Activated CD4-positive, alpha-beta T cell treated with anti-CD3 and anti-CD28 coated beads, Interleukin-10, Interleukin-2, amounts not matched to agents 100 ng/mL and 50 ng/mL, durations not matched to agents 16 hours and 8 hours (primary cell): ENCODE measurements around the gene PDZD4.
A peak's percentile ranks its signal among the peaks of the same experiment; 100 is the strongest.

ENCODE experiments used
- DNase-seq: peaks from one replicate; pipeline ENCODE4 v3.0.0-alpha.2; 2020

PDZD4 gene

DNA sequence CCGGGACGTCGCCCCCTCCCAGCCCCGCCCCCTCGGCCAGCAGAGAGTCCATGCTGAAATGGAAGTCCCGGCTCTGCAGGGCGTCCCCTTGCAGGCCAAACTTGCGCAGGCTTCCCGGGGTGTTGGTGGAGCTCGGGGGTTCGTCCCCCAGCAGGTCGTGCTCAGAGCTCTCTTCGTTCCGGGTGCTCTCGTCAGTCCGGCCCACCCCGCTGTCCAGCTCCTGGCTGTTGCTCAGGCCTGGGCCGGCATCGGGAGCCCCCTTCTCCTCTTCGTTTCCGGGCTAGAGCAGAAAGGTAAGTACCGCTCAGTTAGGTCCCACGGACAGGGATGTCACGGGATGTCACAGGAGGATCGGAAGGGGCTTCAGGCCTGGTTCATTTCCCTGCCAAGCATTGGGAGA is 25.7 kb downstream of the PDZD4 start:
- no peak for DNase-seq

GRCh38 chrX:153804100-153804595 is 26.2 kb downstream of the PDZD4 start:
- DNase-seq, result no peak

DNA sequence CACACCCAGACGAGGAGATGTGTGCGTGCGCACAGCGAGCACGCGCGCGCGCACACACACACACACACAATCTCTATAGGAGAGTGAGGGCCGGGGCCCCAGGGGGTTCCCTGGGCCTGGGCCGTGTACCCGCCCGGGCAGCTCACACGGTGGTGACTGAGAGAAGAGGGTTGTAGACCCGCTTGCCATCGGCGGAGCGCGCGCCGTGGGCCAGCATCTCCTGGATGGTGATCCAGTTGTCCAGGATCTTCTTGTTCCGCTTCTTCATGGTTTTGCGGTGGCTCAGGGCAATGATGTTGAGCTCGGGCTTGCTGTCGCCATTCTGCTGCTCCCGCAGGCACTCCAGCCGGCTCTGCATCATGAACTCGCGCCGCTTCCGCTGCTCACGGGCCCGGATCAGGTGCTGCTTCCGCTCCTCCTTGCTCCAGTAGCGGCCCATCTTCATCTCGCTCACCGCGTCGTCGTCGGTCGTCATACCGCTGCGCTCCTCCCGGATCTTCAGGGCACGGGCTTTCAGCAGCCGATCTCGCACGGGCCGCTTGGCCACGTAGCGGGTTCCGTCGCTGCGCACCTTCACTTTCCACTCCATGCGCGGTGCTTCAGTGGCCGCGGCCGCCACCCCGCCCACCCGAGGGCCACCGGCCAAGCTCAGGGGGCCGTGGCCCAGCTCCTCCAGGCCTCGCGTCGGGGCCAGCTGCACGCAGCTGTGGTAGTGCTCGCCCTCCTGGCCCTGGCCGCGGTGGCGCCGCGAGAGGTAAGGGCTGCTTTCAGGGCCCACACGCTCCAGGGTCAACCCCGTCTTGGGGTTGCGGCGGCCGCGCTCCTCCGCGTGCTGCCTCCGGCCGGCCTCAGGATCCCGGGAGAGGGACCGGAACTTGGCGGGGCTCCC is 26.9 kb downstream of the PDZD4 start:
- no peak for DNase-seq

- no peak for DNase-seq
Measured at GRCh38 chrX:153802513-153803045, 27.8 kb downstream of the PDZD4 start.

DNA sequence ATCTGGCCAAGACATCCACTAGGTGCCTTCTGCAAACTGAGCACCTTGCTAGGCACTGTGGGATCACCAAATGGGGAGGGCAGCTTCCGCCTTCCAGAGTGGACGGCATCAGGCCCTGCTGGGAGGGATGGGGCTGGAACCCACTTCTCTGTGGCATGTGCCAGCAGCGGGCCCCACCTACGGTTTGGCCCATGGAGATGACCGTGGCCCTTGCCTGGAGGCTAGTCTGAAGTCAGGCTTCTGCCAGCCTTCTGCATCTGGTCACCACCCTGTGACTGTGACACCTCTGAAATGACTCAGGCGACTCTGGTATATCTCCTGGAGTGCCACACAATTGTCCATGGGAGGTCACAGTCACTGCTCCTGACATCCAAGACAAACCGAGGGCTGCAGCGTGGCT is 28.7 kb downstream of the PDZD4 start:
- DNase-seq, result no peak

DNA sequence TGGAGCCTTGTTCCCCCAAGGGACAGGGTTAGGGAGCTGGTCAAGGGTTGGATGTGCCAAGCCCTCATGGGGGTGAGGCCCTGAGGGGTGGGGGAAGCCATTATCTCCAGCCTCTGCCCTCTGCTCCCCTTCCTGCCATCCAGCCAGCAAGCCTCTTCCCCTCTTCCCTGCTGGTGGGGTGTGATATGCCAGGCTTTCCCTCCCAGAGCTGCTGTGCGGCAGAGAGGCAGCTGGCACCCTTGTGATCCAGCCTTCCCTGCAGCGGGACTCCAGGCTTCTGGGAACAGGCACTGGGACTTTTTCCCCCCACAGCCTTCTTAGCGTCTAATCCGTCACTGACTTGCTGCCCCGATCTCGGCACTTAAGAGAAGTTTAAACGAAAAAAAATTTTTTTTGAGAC is 29.6 kb downstream of the PDZD4 start:
- no peak for DNase-seq

- DNase-seq, result no peak
Measured at GRCh38 chrX:153800177-153800722, 30.1 kb downstream of the PDZD4 start.

- DNase-seq, result no peak
Measured at GRCh38 chrX:153799326-153799725, 31.0 kb downstream of the PDZD4 start.

DNA sequence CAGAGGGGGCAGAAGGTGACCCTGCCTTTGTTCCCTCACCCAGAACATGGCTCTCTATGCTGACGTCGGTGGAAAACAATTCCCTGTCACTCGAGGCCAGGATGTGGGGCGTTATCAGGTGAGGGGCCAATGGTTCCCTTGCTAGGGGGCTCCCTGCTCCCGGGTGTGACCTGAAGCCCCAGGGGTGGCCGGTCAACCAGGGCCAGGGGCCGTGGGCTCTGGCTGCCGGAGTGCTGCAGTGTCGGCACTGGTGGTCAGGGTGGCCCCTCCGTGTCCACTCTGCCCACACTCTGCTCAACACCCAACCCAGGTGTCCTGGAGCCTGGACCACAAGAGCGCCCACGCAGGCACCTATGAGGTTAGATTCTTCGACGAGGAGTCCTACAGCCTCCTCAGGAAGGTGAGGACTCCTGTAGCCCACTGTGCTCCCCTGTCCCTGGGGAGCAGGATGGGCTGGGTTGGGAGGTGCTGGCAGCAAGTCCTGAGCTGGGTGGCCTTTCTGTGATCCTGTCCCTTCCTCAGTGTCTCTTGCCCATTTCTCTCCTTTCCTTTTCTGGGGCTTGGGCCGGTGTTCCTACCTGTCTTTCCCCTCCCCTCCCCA is 32.8 kb downstream of the PDZD4 start:
- DNase-seq, result no peak

DNA sequence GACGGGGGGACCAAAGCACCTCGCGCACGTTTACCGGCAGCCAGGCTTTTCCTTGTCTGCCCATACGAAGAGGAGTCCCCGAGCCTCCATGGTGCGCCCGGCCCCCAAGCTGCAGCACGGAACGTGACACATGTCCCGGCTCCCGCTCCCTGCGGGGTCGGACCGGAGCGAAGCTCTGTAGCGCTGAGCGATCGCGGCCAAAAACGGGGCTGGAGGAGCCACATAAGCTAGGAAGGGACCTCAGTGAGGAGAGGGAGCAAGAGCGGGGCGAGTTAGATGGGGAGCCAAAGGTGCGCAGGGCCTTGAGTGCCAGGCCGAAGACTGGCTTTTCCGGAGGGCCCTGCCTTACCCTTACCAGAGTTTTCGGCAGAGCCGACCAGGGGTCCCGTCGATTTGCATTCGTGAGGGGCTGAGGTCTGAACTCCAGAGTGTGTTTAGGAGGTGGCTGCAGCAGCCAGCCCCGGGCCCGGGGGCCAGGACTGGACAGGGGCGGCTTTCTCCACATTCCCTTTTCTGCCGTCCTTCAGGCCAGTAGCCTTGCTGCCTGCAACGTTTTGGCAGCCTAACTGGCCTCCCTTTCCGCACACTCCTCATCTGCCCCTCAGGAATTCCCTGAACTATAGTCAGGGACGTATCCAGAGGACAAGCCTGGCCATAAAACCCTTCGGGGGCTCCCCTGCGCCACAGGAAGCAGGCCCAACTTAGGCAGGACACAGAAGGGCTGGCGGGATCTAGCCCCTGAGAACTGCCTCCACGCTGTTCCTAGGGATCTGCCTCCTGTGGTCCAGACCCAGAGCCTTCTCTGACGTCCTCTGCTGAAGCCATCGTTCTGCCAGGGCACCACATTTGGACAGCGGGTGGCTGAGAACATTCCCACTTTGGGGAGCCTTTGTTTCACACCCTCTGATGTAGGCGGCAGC is 35.2 kb downstream of the PDZD4 start:
- DNase-seq, result no peak

GRCh38 chrX:153794018-153794896 is 36.1 kb downstream of the PDZD4 start, which contains the start of the genes IDH3G and SSR4:
IDH3G (minus strand) TSS chrX:153794375; CDS start chrX:153794326, 49 bp downstream.
SSR4 (plus strand) TSS chrX:153794668; CDS start chrX:153794688, 20 bp downstream.
- peak; percentile 95 for DNase-seq

DNA sequence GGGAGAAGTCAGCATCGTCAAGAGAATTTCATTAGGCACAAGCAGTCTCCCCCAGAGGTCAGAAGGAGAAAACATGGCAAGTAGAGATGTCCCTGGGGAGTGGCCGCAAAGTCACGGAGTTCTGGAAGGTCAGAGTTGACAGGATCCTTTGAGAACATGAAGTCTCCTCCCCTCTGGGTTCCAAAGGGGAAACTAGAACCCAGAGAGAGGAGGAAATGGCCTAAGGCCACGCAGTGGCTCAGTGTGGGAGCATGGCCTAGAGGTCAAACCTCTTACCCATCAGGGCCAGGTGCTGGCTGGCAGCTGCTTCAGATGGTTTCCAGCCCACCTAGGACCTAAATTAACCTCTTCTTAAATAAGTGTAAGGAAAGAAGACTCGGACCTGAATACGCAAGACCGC is 37.1 kb downstream of the PDZD4 start:
- no peak for DNase-seq

GRCh38 chrX:153792368-153792767 is 38.0 kb downstream of the PDZD4 start:
- no peak for DNase-seq

DNA sequence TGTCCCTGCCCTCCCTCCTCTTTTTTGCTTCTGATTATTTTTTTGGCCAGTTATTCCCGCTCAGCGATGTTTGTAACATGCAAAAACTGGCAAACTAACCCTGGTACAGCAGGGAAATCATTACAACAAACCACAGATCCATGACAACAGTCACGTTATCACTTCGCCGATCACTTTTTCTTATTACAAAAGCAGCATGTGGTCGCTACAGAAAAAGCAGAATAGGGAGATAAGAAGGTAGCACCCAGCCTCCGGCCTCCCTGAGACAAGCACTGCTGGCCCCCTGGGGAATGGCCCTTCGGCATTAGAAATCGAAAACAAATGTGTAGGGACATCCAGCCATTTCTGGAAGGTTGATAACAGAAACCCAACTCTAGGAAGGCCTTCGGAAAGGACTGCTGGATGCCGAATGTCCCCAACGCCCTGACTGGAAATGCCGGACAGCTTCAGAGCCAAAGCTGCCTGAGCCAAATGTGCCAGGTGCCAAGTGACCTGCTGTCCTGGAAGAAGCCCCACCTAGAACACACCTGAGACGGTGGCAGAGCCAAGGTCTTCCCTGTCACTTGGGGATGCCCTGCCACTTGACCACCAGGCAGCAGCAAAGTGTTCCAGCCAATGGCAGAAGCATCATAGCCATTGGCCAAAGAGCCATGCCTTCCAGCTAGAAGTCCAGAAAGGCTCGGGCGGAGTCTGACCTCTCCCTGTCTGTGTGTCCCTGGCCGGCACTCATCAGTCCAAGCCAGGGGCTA is 39.1 kb downstream of the PDZD4 start:
- DNase-seq, result no peak

GRCh38 chrX:153789654-153790053 is 40.7 kb downstream of the PDZD4 start:
- no peak for DNase-seq

- DNase-seq, result no peak
Measured at GRCh38 chrX:153786669-153787068, 43.7 kb downstream of the PDZD4 start.

DNA sequence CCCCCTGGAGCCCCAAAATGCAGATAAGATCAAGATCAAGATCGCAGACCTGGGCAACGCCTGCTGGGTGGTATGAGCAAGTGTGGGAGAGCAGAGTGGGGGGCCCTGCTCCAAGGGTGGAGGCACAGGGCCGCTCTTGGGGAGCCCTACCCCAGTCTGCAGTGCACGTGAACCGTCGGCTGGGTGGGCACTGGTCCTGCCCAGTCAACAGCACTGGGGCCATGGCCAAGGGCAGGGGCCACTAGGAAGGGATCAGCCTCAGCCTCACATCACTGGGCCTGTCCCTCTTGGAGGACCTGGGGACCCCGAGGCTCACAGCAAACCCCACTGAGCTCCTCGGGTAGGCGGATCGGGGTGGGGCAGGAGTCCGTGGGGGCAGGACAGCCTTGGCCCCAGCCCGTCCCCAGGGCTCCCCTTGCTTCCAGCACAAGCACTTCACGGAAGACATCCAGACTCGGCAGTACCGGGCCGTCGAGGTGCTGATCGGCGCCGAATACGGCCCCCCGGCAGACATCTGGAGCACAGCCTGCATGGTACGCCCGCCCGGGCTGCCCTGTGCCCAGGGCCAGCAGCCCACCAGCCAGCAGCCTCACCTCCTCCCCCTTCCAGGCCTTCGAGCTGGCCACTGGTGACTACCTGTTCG is 45.9 kb downstream of the PDZD4 start:
- no peak for DNase-seq

DNA sequence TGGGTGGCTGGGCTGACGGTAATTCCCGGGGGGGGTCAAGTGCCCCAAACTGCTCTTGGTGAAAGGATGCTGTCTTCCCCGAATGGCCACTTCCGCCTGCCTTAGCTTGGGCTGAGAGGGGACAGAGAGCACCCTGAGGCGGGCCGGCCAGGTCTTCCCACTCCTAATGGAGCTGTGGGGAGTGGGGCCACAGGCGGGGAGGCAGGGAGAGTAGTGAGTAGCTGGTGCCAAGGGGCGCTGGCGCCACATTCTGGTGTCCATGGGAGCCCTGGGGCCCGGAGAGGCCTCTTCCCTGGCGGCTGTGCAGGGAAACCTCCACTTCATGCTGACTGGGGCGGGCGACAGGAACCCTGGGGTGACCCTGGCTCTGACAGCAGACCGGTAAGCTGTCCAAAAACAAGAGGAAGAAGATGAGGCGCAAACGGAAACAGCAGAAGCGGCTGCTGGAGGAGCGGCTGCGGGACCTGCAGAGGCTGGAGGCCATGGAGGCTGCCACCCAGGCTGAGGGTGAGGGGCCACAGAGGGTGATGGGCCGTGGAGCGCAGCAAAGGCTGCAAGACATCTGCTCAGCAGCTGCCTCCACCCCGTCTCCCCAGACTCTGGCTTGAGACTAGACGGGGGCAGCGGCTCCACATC is 46.8 kb downstream of the PDZD4 start:
- DNase-seq, result no peak

DNA sequence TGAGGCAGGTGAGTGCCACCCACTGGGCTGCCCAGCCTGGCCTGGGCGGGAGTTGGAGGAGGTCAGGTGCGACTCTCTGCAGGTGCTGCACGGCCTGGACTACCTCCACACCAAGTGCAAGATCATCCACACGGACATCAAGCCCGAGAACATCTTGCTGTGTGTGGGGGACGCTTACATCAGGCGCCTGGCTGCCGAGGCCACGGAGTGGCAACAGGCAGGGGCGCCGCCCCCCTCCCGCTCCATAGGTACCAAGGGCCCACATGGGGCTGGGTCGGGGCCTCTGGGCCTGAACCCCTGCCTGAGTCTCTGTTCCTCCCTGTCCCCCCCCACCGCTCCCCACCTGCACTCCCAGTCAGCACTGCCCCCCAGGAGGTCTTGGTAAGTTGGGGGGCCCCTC is 47.5 kb downstream of the PDZD4 start:
- no peak for DNase-seq

DNA sequence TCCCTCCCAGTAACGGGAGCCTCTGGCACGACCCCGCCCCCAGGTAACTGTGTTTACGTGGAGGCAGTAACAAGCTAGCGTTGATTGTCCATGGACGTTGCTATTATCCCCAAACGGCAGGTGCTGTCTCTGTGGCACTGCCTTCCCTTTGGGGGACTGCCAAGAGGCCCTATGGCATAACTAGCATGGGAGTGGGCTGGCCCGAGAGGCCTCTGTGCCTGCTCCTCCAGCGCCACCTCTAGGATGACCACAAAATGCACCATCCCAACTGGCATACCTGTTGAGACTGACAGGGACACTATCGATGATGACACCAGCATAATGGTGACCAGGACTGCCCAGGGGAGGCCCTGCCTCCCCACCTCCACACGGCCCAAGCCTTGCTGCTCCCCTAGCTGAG is 48.0 kb downstream of the PDZD4 start:
- DNase-seq, result no peak
